Activated T-cell treated with anti-CD3 and anti-CD28 coated beads for 4 hours (primary cell): Measurements from ENCODE around the gene CAMKMT.

Experiments used
- DNase-seq: peaks from one replicate; pipeline ENCODE4 v3.0.0-alpha.2; 2020

CAMKMT gene

GRCh38 chr2:44807201-44808025 lies 445.7 kb downstream of the CAMKMT start:
- DNase-seq = no peak

GRCh38 chr2:44810892-44811530 lies 449.3 kb downstream of the CAMKMT start:
- no peak for DNase-seq

GRCh38 chr2:44813165-44813564 lies 451.4 kb downstream of the CAMKMT start:
- no peak for DNase-seq

GRCh38 chr2:44813658-44814057 lies 451.9 kb downstream of the CAMKMT start:
- no peak for DNase-seq

- no peak for DNase-seq
Measured at GRCh38 chr2:44817256-44817655, 455.5 kb downstream of the CAMKMT start.

- DNase-seq = no peak
Measured at GRCh38 chr2:44817673-44818335, 456.1 kb downstream of the CAMKMT start.

- DNase-seq = no peak
Measured at GRCh38 chr2:44819061-44819460, 457.3 kb downstream of the CAMKMT start.

GRCh38 chr2:44821500-44821899 lies 459.8 kb downstream of the CAMKMT start:
- DNase-seq = no peak

GRCh38 chr2:44822174-44822573 lies 460.4 kb downstream of the CAMKMT start:
- no peak for DNase-seq
